Measurements from ENCODE around the gene MAF.

MAF gene

DNA sequence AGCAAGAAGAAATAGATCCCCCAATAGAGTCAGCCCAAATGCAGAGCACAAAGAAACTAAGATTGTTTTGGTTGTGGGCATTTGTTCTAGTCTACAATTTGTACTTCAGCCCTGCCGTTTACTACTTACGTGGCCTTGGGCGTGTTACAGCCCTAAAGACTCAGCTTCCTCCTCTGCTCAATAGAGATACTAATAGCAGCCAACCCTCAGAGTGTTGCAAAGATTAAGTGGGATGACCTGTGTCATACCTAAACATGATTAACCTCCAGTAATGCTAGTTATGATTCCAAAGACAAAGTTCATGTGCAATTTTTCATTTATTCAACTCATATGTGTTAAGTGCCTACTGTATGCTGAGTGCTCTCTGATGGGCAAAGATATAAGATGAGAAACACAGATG lies 43.1 kb downstream of the MAF start:
- no peak for DNase-seq (ENCODE audit: low spot score)
- ChIA-PET POLR2A (ENCODE audit: low non-redundant PET) (no interaction called here), CTCF (interaction anchor here (0.5 to 0.7 kb wide), 2 partner anchors 9 to 13 kb away, joined by 3 read pairs; no protein-coding TSS in a partner anchor)
- TF ChIP-seq, protein P1, sequence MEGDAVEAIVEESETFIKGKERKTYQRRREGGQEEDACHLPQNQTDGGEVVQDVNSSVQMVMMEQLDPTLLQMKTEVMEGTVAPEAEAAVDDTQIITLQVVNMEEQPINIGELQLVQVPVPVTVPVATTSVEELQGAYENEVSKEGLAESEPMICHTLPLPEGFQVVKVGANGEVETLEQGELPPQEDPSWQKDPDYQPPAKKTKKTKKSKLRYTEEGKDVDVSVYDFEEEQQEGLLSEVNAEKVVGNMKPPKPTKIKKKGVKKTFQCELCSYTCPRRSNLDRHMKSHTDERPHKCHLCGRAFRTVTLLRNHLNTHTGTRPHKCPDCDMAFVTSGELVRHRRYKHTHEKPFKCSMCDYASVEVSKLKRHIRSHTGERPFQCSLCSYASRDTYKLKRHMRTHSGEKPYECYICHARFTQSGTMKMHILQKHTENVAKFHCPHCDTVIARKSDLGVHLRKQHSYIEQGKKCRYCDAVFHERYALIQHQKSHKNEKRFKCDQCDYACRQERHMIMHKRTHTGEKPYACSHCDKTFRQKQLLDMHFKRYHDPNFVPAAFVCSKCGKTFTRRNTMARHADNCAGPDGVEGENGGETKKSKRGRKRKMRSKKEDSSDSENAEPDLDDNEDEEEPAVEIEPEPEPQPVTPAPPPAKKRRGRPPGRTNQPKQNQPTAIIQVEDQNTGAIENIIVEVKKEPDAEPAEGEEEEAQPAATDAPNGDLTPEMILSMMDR (conservative IDR thresholded peaks at IDR 0.05; ENCODE audit: low read depth) = no peak
- no peak overlapping the region for H3K27ac ChIP-seq

- no peak overlapping the region for H3K27ac ChIP-seq
- no peak for DNase-seq (ENCODE audit: low spot score)
- ChIA-PET CTCF (interaction anchor here (0.6 kb wide), 1 partner anchor 1256 kb away, joined by 3 read pairs; no protein-coding TSS in a partner anchor), POLR2A (ENCODE audit: low non-redundant PET) (no interaction called here)
- TF ChIP-seq, protein P1 (conservative IDR thresholded peaks at IDR 0.05; ENCODE audit: low read depth) = no peak
Observed at GRCh38 chr16:79554912-79555311, 45.6 kb downstream of the MAF start.

DNA sequence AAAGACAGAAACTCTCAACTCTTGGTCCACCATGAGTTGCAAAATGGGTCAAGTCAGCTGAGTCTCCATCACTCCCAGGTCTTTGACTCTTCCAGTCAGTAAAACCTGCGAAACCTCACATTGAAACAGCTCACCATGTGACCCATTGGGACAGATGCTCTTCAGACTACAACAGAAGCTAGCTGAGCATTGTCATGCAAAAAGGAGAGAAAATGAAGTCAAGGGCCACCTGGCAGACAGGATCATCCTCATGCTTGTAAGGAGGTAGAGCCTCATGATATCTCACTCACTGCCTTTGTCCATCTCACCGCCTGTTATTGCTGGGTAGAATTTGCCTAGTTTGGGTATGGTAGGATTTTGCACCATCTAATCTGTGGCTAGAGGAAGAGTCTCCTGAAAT lies 50.2 kb downstream of the MAF start:
- ChIA-PET CTCF (no interaction called here), POLR2A (ENCODE audit: low non-redundant PET) (no interaction called here)
- no peak overlapping the region for H3K27ac ChIP-seq
- TF ChIP-seq, protein P1 (conservative IDR thresholded peaks at IDR 0.05; ENCODE audit: low read depth) = no peak
- no peak for DNase-seq (ENCODE audit: low spot score)

DNA sequence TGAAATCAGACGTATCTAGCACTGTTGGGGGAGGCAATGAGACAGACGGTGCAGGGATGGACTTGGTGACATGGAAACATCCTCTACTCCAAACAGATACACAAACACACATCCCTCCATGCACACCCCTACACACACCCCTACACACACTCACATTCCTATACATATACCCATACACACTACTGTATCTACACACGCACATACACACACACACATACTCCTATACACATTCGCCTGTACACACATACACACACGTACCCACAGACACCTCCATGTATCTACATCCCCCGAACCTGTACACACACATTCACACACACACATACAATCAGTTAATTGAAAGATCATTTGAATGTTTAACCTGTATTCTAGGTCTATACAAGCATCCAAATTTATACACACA lies 53.5 kb downstream of the MAF start:
- no peak overlapping the region for H3K27ac ChIP-seq
- CTCF ChIA-PET = no interaction called here
- POLR2A ChIA-PET (ENCODE audit: low non-redundant PET) = no interaction called here
- no peak for DNase-seq (ENCODE audit: low spot score)
- TF ChIP-seq, protein P1 (conservative IDR thresholded peaks at IDR 0.05; ENCODE audit: low read depth) = no peak
